ENCODE results near the gene HOXB7.

The HOXB7 gene

DNA sequence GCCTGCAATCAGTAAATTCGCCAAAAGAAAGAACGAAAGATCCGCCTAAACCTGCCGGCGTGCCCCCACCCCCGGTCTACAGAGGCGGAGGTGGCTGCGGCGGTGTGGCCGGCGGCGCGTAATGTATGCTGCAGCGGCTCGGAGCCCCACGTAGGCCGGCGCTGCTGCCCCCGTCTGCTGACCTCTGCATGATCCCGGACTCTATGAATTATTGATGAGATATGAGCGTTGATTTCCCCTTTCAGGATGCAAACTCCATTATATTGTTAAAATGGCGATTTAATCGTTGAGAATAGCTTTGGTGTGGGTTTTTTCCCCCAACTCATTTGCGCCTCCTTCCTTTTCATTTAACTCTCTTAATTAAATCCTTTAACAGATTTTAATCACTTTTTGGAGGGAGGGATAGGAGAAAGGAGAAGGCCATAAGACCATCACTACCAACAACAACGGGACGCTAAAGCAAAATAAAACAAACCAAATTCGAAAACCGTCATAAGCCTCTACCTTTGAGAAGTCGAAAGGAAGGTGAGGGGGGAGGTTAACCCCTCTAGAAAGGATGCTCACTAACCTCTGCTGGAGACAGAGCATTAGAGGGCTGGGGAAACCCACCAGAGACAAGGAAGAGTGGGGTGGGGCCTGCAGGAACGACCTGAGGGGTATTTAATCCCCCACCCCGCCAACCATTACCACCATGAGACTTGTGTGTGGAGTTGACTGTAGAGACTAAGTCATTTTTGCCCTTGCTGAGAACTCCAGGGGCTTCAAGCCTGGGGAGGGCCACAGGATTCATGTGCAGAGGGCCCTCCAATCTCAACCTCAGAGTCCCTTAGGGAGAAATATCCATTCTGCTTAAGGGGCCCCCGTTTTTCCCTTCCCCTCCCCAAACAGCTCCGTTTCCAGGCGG is 24.2 kb downstream of the HOXB7 start:
- no peaks in the 10 kb centered on the region for H3K9me3 Mint-ChIP-seq
- H3K36me3 Mint-ChIP-seq = peaks cover 4 to 5% of the 10 kb centered on the region in 2 donors
- peaks cover 94 to 99% of the 10 kb centered on the region in 2 donors for H3K27me3 Mint-ChIP-seq
- no peak for ATAC-seq (replicated peaks)
- H3K4me1 Mint-ChIP-seq = peaks cover 27 to 57% of the 10 kb centered on the region in 2 donors
- H3K4me3 Mint-ChIP-seq = peak overlapping the region; percentile 88
- peak overlapping the region; percentile 10 for H3K27ac Mint-ChIP-seq
- DNase-seq = no peak

DNA sequence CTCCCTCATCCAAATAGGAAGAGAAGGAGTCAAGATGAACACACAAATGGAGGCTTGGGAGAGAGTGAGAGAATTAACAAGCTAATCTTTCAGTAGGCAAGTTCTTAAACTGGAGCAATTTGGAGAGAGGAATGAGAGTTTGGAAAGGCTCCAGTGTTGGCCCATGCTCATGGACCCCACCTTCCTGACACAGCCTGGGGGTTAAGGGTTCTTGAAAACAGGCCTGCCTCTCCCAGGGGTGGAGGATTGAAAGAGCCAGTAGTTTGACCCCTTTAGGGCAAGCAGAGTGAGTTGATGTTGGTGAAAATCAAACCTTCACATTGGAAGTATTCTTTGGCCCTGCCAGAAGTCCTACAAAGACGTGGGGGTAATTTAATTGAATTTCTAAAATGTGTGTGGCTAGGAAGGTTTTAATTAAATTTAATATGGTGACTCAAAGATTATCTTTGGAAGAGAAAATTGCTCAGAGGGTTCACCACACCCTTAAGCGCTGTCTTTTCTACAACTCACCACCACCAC is 26.5 kb downstream of the HOXB7 start:
- peaks cover 30 to 67% of the 10 kb centered on the region in 2 donors for H3K4me1 Mint-ChIP-seq
- DNase-seq (no peak), ATAC-seq (replicated peaks) (no peak)
- H3K27me3 Mint-ChIP-seq = peaks cover 94 to 99% of the 10 kb centered on the region in 2 donors
- H3K27ac Mint-ChIP-seq = no peak overlapping the region
- peaks cover 0 to 1% of the 10 kb centered on the region in 2 donors for H3K36me3 Mint-ChIP-seq
- H3K4me3 Mint-ChIP-seq = peak overlapping the region; percentile 33 to 88
- no peaks in the 10 kb centered on the region for H3K9me3 Mint-ChIP-seq

DNA sequence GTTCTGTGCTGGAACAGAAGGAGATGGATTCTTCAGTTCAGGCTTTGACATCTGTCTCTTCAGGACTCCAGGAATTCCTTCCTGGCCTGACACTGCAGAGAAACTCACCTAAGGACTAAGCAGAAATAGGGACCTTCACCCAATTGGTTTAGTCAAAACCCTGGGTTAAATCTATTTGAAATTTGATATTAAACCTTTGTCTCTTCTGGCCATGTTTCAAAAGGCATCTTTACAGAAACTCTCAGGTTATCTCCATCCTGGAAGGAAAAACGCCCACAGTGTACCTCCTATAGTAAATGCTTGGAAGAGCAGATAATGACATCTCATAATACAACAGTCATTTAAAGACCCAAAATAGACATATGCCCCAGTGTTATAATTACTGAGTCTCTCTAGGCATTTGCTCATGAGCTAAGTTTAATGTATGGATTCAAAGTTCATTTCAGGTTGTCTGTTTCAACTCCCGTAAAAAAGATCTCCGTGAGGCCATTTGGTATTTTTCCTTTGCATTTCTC is 27.1 kb downstream of the HOXB7 start:
- peak overlapping the region in 1 of 2 donors; percentile 33 for H3K4me3 Mint-ChIP-seq
- no peak overlapping the region for H3K27ac Mint-ChIP-seq
- no peaks in the 10 kb centered on the region for H3K9me3 Mint-ChIP-seq
- peaks cover 0 to 1% of the 10 kb centered on the region in 2 donors for H3K36me3 Mint-ChIP-seq
- DNase-seq (no peak), ATAC-seq (replicated peaks) (no peak)
- H3K4me1 Mint-ChIP-seq = peaks cover 34 to 71% of the 10 kb centered on the region in 2 donors
- H3K27me3 Mint-ChIP-seq = peaks cover 96 to 99% of the 10 kb centered on the region in 2 donors

DNA sequence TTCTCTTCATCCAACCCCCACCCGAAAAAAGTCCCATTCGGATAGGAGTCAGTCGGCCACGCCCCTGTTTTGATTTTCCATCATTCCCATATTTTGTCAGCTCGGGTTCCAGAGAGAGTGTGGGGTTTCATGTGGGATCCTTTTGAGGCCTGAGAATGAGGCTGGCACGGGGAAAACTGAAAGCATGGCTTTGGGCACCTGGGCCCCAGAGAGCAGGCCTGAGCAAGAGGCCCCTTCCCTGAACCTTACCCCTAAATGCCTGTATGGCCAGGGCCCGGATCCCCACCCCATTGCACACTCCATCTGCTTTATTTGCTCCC is 28.1 kb downstream of the HOXB7 start:
- Mint-ChIP-seq H3K4me1 (peaks cover 36 to 74% of the 10 kb centered on the region in 2 donors), H3K27ac (peak overlapping the region; percentile 82), H3K9me3 (no peaks in the 10 kb centered on the region), H3K4me3 (peak overlapping the region; percentile 68 to 79), H3K27me3 (peaks cover 88 to 95% of the 10 kb centered on the region in 2 donors), H3K36me3 (peaks cover 0 to 4% of the 10 kb centered on the region in 2 donors)
- ATAC-seq (replicated peaks) (no peak), DNase-seq (no peak)

DNA sequence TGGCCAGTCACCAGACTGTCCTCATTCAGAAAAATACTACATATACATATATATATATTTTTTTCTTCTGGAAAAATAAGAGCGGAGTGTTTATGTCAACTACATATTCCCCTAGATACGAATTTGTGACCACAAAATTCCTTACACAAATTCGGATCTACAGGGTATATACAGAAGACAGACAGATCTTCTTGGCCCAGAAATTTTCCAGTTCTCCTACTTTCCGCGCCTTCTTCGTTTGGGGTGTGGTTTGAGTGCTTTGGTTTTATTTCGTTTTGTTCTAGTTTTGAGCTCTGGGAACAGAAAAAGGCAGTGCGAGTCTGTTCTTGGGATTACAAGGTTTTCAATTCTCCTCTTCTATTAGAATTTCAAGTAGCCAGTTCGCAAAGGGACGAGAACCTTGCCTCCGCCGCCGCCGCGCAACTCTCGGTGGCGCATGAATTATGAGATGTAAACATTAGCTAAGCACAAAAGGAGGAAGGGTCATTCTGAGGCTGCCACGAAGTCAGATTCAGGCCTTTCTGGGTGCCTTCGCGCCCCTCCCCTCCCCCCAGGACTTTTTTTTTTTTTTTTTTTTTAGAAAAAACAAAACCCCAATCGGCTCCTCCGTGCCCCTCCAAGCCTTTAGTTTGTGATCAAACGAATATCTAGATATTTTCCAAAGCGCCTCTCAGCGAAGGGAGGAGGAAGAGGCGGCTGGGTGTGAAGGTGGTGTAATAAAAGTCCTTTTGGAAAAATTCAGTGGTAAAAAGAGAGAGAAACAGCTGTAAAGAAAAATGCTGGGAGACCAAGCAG is 30.9 kb downstream of the HOXB7 start:
- H3K4me3 Mint-ChIP-seq = peak overlapping the region; percentile 38 to 45

DNA sequence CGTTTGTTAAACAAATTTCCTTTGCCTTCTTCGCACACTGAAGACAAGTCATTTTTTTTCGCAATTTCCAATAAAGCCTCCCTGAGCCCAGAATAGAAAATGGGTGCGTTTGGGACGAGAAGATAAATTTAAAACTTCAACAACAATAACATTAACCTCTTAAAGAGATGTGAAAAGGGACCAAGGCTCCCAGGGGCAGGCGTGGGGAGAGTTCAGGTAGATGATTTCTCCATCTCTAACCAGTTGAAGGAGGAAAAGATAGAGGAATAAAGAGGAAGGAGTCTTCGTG is 31.4 kb downstream of the HOXB7 start:
- Mint-ChIP-seq H3K9me3 (no peaks in the 10 kb centered on the region), H3K27ac (peak overlapping the region; percentile 27), H3K4me3 (peak overlapping the region in 1 of 2 donors; percentile 91), H3K27me3 (peaks cover 72 to 84% of the 10 kb centered on the region in 2 donors), H3K4me1 (peaks cover 30 to 65% of the 10 kb centered on the region in 2 donors), H3K36me3 (peaks cover 0 to 4% of the 10 kb centered on the region in 2 donors)
- no peak for DNase-seq
- no peak for ATAC-seq (replicated peaks)

More for the DNA sequence above, 30.9 kb downstream of the HOXB7 start:
- peak overlapping the region; percentile 75 for H3K27ac Mint-ChIP-seq
- H3K27me3 Mint-ChIP-seq = peaks cover 77 to 87% of the 10 kb centered on the region in 2 donors
- H3K4me1 Mint-ChIP-seq = peaks cover 32 to 69% of the 10 kb centered on the region in 2 donors
- H3K36me3 Mint-ChIP-seq = peaks cover 0 to 4% of the 10 kb centered on the region in 2 donors
- H3K9me3 Mint-ChIP-seq = no peaks in the 10 kb centered on the region
- no peak for ATAC-seq (replicated peaks)
- no peak for DNase-seq

DNA sequence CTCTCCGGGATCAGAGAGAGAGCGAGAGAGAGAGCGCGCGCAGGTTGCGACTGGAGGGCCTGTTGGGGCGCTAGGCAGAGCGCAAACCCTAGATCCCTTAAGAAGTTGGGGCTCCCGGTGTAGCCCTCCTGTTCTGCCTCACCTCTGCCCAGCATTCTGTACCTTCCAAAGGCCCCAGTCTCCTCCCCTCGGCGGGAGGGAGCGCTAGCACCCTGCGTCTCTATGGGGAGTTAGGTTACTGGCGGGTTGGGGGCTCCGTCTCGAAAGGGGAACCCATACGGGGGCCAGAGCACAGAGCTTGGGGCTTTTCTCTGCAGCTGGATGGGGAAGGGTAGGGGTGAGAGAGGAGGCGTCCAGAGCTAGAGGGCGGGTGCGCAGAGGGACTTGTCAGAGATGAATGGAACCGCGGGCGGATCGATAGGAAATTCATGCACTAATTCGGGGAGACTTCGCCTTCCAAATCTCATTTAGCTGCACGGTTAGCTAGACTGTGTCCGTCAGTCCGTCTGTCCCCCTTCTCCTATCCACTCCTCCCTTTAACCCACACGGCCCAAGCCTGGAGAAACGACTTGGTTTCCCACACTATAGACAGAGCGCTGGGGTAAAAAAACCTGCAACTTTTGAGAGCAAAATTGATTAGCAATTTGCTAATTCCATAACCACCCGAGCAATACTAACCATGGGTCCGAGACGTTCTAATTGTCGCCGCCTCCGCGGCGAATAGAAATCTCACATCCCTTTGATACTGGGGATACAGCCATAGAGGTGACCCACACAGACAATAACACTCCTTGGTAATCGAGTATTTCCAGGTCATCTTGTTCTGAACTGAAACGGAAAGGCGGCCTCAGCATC is 32.0 kb downstream of the HOXB7 start:
- Mint-ChIP-seq H3K4me1 (peaks cover 27 to 65% of the 10 kb centered on the region in 2 donors), H3K9me3 (no peaks in the 10 kb centered on the region), H3K27ac (peak overlapping the region; percentile 27), H3K27me3 (peaks cover 70 to 83% of the 10 kb centered on the region in 2 donors), H3K4me3 (peak overlapping the region; percentile 84 to 91), H3K36me3 (peaks cover 0 to 4% of the 10 kb centered on the region in 2 donors)
- ATAC-seq (replicated peaks) = peak; percentile 61 to 63
- DNase-seq = no peak

DNA sequence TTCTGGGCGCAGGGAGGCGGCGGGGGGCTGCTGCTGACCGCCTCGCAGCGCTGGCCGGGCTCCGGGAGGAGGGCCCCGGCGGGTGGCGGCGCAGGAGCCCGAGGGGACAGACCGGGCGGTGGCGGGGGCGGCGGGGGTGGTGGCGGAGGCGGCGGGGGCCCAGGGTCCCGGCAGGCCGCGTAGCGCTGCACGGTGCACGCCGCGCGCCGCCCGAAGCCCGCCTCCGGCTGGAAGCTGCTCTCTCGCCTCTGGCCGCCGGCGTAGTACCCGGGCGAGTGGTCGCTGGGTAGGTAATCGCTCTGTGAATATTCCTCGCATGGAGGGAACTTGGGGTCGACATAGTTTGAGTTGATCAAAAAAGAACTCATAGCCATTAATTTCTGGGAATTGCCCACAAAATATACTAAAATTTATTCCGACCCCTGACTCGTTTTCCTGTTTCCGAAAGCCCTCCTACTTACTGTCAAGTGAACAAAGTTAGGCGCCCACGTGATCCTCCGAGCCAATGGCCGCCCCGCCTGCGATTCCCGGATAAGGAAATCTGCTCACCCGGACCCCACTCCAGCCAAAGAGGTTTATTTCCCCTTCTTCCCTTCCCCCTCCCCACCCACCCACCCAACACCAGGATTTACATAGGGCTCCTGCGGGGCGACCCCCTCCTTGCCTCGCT is 32.7 kb downstream of the HOXB7 start, which contains the start of gene HOXB4:
Gene HOXB4 (minus strand): TSS at position 405 of the 670 bp plus-strand sequence. CDS start 31 bp downstream, at position 374.
- DNase-seq (no peak), ATAC-seq (replicated peaks) (peak; percentile 59 to 62)
- Mint-ChIP-seq H3K36me3 (peaks cover 0 to 4% of the 10 kb centered on the region in 2 donors), H3K4me1 (peaks cover 27 to 64% of the 10 kb centered on the region in 2 donors), H3K27ac (peak within 1 kb of the TSS; percentile 56), H3K4me3 (peak within 1 kb of the TSS; percentile 84 to 91), H3K9me3 (no peaks in the 10 kb centered on the region), H3K27me3 (peaks cover 68 to 82% of the 10 kb centered on the region in 2 donors)

DNA sequence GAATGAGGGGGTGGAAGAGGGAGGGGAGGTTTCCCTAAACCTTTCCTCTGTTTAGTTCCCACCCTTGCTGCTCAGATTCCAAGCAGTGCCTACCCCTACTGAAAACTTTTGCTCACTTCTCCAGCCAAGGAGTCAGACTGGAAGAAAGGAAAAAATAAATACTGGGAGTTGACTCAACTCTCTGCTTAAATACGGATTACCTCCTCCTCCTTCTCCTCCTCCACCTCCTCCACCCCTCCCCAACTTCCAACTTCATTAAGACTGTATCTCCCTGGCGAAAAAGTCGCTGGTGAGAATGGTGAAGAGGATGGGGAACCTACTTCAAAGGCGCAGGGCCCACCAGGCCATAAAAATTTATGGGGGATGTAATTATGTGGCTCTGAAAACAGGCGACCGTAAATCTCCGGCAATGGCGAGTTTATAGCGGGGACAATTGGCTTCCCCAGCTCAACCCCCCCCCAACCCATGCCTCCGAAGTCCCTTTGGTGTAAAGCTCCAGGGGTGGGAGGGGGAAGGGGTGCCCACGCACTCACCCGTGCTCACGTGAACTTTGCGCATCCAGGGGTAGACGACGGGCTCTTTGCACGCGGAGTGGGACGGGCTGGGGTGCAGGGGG is 33.4 kb downstream of the HOXB7 start:
- ATAC-seq (replicated peaks) = peak; percentile 6 to 13
- Mint-ChIP-seq H3K4me1 (peaks cover 27 to 58% of the 10 kb centered on the region in 2 donors), H3K9me3 (no peaks in the 10 kb centered on the region), H3K36me3 (peaks cover 0 to 4% of the 10 kb centered on the region in 2 donors), H3K27me3 (peaks cover 61 to 82% of the 10 kb centered on the region in 2 donors), H3K27ac (peak overlapping the region; percentile 31), H3K4me3 (peak overlapping the region; percentile 79 to 80)
- no peak for DNase-seq

DNA sequence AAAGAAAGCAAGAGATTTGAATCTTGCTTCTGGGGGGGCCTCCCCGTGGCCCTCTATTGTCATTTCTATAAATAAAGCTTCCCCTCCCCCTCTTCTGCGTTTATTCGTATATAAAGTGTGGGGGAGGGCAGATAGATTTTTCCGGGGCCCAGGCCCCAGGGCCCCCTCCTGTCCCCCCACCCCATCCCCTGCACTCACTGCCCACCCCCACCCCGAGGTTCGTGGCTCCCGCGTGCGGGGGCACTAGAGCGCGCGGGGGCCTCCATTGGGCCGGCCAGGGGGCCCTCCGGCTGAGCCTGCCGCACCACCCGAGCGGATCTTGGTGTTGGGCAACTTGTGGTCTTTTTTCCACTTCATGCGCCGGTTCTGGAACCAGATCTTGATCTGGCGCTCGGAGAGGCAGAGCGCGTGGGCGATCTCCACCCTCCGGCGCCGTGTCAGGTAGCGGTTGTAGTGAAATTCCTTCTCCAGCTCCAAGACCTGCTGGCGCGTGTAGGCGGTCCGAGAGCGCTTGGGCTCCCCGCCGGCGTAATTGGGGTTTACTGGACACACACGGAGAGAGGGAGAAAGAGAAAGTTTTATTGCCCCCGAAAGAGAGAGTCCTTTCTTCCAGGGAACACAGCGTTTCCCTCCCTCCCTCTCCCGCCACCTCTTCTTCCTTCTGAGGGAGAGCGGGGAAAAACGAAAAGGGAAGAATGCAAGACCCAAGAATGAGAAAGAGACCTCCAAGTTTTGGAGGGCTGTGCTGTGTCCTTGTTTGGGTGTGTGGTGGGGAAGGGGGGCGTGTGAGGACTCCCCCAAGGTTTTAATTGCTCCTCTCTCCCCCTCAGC is 34.1 kb downstream of the HOXB7 start:
- ATAC-seq (replicated peaks) = no peak
- H3K36me3 Mint-ChIP-seq = peaks cover 0 to 3% of the 10 kb centered on the region in 2 donors
- peaks cover 25 to 50% of the 10 kb centered on the region in 2 donors for H3K4me1 Mint-ChIP-seq
- H3K4me3 Mint-ChIP-seq = peak overlapping the region; percentile 69 to 79
- peak overlapping the region; percentile 25 for H3K27ac Mint-ChIP-seq
- no peak for DNase-seq
- no peaks in the 10 kb centered on the region for H3K9me3 Mint-ChIP-seq
- peaks cover 60 to 82% of the 10 kb centered on the region in 2 donors for H3K27me3 Mint-ChIP-seq

DNA sequence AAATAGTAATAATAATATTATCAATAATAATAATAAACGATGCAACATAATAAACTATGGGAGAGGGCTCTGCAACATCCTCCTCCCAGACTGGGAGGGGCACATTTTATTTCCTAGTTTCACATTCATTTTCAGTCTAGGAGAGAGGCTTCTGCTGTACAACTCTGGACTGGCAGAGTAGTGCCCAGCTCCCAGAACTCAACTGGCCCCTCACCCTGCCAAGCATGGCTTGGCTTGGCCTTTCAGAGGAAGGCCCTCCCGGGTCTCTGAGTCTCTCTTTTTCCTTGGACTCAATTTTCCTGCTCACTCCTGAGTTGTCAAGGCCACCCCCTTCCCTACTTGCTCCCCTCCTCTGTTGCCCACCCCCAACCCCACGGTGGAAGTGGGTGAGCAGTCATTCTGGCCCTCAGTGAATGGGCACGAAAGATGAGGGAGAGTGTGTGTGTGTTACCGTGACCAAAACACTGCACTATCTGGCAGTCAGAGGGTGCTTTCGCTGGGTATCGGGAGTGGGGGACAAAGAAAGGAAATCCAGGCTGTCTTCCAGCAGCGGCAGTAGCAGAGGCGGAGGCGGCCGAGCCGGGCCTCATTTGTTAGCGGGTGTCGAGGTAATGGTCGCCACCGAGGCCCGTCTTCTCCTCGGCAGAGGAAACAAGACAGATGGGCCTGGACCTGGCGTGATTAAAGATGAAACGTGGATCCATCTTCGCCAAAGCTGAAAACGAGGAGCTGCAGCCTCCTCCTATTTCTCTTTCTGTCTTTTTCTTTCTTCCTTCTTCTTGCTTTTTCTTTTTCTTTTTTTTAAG is 34.9 kb downstream of the HOXB7 start:
- ATAC-seq (replicated peaks) = no peak
- no peaks in the 10 kb centered on the region for H3K9me3 Mint-ChIP-seq
- peaks cover 22 to 42% of the 10 kb centered on the region in 2 donors for H3K4me1 Mint-ChIP-seq
- peaks cover 58 to 81% of the 10 kb centered on the region in 2 donors for H3K27me3 Mint-ChIP-seq
- H3K4me3 Mint-ChIP-seq = peak overlapping the region in 1 of 2 donors; percentile 46
- H3K36me3 Mint-ChIP-seq = peaks cover 0 to 3% of the 10 kb centered on the region in 2 donors
- no peak for DNase-seq
- no peak overlapping the region for H3K27ac Mint-ChIP-seq

Measured in stimulated activated naive B cell treated with anti-CD40 and anti-IgM and Interleukin-4, amounts not matched to agents 10 μg/mL and 1 μg/mL and 100 μg/mL, for 72 hours (primary cell).